HL-60/S4 treated with retinoic acid at 250 ng/mL for 4 days and 3 days (cell line): ENCODE measurements around the gene CLCA2.

Source experiments
- in situ Hi-C: fragments of 300-500 bp; cut with MboI; formaldehyde crosslinking; loops from 2 replicates; pipeline ENCODE4 v1.7.0; 2022; ENCODE audit warnings: low sequenced_read_pairs

Gene CLCA2

DNA sequence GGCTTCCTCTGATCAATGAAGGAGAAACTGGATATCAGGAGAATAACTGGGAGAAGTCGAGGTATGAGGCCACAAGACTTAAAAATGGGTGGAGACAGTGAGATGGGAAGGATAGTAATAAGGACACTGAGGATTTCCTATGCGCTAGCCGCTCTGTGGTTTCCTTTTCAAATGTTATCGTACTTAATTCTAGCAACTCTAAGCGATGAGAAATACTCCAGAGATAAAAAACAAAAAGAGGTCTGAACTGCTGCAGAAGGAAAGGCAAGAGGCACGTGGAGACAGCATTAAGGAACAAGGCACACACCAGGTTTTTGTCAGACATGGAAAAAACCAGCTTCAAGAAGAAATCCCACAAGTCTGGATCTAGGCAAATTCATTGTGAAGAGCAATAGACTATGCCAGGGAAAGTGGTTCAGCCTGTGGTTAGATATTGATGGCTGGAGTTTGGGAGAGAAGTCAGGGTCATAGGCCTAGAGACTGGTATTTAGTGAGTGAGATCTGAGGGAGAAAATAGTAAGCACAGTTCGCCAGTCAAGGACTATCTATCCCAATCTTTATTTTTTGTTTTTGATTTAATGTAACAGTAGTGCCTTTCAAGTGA, 5.3 kb downstream of the CLCA2 start:
- in situ Hi-C loops, result no loop called here

DNA sequence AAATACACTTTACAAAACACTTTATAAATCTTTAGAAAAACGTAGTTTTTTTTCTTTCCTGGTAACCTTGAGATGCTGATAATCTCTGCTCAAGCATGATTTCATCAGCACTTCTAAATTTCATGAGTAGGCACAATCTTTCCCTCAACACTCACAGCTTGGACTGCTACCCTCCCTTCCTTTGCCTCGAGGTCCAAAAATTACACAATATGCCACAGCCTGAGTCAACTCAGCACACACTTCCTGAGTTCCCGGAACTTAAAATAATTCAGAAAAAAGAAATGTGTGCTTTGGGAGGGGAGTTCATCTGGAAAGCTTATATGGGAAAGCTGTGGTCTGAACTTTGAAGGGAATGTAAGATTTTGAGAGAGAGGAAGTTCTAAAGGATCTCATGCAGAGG, 5.9 kb downstream of the CLCA2 start:
- in situ Hi-C loops, result no loop called here

DNA sequence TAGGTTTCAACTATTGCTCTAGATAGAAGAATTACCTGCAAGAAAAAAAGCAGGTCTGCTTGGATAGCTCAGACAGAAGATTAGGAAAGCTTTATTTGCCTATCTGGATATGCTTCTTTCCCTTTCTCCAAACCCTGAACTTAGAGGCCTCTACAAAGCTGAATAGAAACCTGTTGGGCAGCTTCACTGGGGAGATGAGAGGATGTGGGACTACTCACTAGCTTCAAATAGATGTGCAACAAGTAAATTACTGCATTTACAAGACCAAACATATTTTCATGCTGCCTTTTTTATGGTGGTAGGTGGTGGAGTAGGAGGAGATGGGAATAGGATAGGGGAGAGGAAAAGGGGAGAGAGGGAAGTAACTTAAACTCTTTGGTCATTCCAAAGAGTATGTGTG, 6.4 kb downstream of the CLCA2 start:
- in situ Hi-C loops, result no loop called here

GRCh38 chr1:86434059-86434458, 10.1 kb downstream of the CLCA2 start:
- in situ Hi-C loops, result no loop called here

GRCh38 chr1:86435327-86435726, 11.4 kb downstream of the CLCA2 start:
- in situ Hi-C loops, result no loop called here

DNA sequence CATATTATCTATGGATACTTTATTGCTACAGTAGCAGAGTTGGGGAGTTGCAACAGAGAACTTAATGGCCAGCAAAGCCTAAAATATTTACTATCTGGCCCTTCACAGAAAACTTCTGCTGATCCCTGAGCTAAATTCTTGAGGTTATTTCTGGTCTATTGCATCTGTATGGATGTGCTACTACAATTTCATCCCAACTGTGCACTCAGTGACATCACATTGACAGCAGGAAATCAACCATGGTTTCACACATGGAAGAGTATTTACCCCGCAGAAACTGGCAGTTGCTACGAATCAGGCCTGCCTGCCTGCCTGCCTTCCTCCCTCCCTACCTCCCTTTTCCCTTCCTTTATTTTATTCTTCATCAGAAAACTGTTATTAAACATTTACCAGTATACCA, 12.1 kb downstream of the CLCA2 start:
- in situ Hi-C loops, result no loop called here

- in situ Hi-C loops, result no loop called here
Measured at GRCh38 chr1:86441581-86441980, 17.6 kb downstream of the CLCA2 start.

GRCh38 chr1:86441997-86442396, 18.0 kb downstream of the CLCA2 start:
- in situ Hi-C loops, result no loop called here

GRCh38 chr1:86445919-86446318, 21.9 kb downstream of the CLCA2 start:
- in situ Hi-C loops, result no loop called here

DNA sequence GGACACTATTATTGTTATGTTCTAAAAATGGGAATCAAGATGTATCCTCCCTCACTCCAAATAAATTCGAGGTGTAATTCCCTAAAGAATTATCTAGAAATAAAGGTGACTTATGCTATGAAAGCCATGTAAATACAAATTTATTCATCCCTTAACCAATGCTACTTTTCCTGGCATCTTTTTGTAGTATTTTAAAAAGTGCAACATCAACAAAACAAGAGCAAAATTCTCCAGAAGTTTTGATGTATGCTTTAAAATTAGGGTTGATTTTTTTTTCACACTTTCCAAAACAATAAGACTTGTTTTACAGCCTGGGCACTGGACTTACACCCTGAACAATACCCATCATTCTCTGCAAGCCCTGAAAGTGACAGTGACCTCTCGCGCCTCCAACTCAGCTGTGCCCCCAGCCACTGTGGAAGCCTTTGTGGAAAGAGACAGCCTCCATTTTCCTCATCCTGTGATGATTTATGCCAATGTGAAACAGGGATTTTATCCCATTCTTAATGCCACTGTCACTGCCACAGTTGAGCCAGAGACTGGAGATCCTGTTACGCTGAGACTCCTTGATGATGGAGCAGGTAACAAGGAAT, 23.3 kb downstream of the CLCA2 start:
- in situ Hi-C loops, result no loop called here

DNA sequence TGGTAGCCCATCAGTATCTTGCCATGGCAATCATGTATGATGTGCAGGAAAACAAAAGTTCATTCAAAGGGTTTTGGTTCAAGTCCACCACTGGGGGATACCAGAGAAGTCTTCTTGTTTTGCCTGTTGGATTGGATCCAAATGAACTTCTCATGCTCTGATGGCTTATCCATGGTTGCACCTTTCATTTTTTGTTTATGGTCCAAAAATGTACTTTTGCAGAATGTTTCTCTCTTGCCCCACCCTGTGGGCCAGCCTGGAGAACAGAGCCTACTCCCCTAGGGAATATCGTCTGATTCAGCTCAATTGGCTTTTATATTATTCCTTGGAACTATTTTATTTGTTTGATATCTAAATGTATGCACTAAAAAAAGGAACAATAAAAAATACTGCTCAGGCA, 24.7 kb downstream of the CLCA2 start:
- in situ Hi-C loops, result no loop called here

GRCh38 chr1:86449103-86449502, 25.1 kb downstream of the CLCA2 start:
- in situ Hi-C loops, result no loop called here

- in situ Hi-C loops, result no loop called here
Measured at GRCh38 chr1:86450847-86451246, 26.9 kb downstream of the CLCA2 start.

- in situ Hi-C loops, result no loop called here
Measured at GRCh38 chr1:86453664-86454063, 29.7 kb downstream of the CLCA2 start.

DNA sequence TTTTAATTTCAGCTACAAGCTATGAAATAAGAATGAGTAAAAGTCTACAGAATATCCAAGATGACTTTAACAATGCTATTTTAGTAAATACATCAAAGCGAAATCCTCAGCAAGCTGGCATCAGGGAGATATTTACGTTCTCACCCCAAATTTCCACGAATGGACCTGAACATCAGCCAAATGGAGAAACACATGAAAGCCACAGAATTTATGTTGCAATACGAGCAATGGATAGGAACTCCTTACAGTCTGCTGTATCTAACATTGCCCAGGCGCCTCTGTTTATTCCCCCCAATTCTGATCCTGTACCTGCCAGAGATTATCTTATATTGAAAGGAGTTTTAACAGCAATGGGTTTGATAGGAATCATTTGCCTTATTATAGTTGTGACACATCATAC, 31.1 kb downstream of the CLCA2 start:
- in situ Hi-C loops, result no loop called here

DNA sequence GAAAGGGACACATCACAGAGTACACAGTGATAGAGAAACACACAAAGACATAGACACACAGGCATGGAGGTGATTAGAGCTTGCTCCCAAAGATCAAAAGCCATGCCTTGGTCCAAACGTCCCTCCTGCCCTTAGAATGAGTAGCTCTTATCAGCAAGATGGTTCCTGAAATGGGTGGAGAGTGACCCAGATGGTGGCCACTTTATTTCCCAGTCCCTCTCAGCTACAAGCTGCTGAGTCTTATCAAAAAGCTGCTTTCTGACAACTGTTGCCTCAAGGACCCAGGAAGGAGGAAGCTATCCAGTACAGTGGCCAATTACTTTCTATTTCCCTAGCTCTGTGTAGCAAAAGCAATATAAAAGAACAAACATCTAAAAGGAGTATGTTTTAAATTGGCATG, 37.0 kb downstream of the CLCA2 start:
- in situ Hi-C loops, result no loop called here

DNA sequence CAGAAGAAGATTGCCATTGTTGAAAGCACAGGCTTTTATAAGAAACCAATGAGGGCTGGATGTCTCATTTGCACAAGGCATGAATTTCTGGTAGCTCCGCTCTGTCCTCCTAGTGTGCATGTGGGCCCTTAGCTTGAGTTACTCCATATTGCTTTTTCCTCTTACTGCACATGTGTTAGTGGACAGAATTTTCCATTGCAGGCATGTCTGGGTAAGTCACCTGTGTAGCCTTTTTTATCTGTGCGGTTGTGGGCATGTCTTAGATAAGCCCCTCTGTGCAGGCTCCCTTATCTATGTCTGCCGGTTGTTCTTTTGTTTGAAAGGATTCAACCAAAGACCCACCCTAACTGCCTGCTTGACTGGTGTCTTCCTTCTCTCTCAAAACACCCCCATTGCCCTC, 37.5 kb downstream of the CLCA2 start:
- in situ Hi-C loops, result no loop called here

DNA sequence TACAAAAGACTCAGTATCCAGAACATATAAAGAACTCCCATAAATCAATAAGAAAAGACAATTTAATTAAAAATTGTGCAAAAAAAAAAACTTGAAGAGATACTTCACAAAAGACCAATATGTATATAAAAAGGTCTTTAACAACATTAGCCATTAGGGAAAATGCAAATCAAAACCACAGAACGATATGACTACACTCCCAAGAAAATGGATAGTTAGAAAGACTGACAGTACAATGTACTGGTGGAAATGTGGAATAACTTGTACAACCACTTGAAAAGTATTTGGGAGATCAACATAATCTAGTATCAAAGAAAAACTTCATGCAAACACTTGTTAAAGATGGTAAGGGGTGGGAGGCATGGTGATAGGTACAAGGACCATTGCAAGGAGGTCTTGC, 40.8 kb downstream of the CLCA2 start:
- in situ Hi-C loops, result no loop called here

DNA sequence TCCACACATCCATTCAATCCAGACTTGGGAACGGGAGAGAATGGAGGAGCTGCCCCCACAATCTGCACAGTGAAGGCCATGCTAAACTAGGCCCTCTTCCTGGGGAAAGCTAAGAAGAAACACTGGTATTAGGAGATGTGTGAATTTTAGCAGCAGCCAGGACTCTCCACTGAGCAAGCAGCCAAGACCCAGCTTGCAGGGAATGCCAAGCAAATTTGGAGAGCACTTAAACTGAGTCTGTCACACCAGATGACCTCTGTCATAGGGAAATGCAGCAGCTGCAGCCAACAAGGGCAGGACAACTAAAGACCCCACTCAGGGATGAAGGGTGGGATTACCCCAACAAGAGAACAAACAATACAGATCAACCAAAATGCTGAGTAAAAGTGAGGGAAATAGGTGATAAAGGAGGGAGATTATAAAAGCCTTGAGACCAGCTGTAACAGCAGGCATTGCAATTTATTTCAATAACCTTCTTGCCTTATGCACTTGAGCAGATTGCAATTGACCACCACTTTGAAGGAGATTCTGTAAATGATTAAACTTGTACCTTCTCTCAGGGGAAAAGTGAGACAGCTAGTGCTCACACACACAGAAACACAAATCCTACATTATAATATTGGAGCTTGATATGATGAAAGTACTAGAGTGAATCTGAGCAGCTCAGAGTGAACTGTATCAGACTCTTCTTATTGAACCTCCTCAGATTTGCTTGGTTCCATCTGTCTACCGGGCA, 42.3 kb downstream of the CLCA2 start:
- in situ Hi-C loops, result no loop called here

GRCh38 chr1:86466986-86467385, 43.0 kb downstream of the CLCA2 start:
- in situ Hi-C loops, result no loop called here

DNA sequence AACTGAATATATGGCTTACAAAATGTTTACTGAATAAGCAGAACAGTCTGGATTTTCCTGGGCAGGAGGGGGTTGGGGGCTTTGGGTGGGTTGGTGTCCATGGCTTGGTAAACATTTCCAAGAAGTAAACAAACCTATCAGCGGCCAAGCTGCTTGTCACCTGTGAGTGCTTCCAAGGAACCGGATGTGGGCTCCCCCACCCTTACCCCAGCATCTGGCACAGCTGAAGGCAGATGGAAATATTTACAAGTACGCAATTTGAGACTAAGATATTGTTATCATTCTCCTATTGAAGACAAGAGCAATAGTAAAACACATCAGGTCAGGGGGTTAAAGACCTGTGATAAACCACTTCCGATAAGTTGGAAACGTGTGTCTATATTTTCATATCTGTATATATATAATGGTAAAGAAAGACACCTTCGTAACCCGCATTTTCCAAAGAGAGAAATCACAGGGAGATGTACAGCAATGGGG, 44.6 kb downstream of the CLCA2 start, which contains the start of gene CLCA1:
Gene CLCA1, plus strand, starts transcription at position 427 of the 477 bp plus-strand sequence. Its CDS starts 45 bp downstream, at position 472.
- in situ Hi-C loops, result no loop called here

DNA sequence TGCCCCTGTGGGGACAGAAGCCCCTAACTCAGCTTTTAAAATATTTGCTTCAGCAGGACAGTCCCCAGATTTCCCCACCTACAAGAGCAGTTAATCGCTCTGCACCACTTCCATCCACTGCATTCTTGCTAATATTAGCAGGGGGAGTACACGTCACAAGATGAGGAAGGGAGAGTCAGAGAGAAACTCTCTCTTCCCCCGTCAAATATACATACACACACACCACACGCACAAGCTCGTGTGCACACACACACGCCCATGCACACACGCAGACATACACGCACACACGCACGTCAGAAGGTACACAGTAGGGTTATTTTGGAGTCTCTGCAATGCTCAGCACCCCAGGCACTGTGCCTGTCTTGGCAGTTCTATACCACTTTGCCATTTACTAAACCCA, 46.9 kb downstream of the CLCA2 start:
- in situ Hi-C loops, result no loop called here
